Stimulated activated CD8-positive, alpha-beta memory T cell treated with anti-CD3 and anti-CD28 coated beads, Interleukin-7, amount 100 ng/mL, for 24 hours (primary cell): ENCODE data around the gene HOXC12.
A peak's percentile ranks its signal among the peaks of the same experiment; 100 is the strongest.

Source experiments
- DNase-seq: peaks from one replicate; pipeline ENCODE4 v3.0.0-alpha.2; 2020; ENCODE audit warnings: low read depth

HOXC12 gene

DNA sequence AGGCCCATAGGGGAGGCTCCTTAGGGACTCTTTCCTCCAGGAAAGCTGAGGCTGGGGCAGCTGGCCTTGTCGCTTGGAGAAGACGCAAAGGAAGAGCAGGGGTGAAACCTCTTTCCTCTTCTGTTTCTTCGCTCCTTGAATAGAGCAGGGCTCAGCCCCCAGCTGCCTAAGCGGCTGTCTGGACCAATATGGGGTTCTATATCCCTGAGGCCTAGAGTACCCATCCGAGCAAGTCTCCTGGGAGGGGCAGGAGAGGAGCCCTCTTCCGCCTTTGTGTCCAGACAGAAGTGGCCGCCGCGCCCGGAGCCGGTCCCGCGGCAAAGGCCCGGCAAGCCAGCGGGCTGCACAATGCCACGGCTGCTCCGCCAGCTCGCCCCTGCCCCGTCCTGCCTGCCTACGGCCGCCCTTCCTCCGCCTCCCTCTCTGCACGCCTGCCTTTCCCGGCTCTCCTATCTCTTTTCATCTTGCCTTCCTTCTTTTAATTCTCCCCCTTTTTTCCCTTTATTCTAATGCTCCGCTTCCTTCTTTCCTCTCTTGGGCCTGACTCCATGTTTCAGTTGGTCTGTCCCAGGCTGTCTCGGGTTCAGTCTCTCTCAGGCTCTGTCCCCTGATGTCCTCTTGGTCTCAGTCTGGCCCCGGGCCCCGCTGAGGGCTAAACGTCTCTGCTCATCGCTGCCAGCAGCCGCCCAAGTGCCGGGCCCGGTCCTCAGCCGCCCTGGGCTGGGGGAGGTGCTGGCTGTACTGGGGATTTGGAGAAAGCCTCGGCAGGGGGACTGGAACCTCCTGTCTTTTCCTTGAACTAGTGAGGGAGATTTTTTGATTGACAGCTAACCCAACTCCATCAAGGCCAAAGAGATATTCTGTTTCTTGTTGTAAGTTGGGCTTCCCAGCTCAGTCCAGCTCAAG is 42.8 kb downstream of the HOXC12 start:
- no peak for DNase-seq

DNA sequence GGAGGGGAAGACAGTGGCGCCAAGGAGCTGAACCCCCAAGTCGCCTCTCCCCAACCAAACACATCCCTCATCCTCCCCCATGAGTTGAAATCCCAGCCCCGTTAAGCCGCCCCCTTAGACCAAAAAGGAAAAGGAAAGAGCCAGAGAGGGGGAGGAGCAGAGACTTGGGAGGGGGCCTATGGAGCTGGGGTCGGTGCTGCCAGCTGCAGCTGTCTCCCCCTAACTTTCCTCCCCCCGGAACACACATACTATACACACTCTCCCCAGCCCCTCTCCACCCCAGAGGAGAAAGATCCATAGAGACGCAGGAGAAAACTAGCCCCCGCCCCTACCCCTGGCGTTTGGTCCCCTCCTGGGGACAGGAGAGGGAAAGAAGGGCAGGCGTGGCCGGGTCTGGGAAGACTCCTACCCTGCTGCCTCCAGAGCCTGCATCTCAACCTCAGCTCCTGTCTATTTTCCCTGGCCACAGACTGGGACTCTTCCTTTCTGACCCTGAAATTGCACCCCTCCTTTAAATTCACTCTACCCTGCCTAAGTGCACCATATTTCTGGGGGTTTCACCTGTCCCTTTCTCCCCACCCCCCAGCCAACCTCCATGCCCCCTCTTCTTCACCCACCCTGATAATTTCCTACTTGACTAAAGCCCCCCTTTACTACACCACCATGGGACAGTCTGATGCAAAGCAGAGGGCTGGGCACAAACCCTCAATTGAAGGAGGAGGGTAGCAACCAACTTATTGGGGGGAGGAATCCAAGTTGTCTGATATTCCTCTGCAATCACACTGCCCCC is 43.6 kb downstream of the HOXC12 start:
- no peak for DNase-seq

DNA sequence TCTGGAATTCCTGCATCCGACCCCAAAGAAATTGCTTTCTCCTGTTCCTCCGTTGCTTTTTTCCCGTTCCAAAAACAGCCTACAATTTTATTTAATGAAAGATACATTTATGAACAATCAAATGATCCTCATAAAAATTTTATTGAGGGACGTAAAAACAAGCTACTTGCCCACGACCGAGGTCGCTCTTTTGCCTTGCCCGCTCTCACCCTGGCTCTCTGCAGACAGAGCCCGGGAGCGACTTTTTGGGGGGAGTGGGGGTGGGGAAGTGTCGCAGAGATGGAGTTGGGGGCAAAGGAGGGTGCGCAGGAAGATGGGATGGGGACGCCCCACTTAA is 44.2 kb downstream of the HOXC12 start:
- no peak for DNase-seq

DNA sequence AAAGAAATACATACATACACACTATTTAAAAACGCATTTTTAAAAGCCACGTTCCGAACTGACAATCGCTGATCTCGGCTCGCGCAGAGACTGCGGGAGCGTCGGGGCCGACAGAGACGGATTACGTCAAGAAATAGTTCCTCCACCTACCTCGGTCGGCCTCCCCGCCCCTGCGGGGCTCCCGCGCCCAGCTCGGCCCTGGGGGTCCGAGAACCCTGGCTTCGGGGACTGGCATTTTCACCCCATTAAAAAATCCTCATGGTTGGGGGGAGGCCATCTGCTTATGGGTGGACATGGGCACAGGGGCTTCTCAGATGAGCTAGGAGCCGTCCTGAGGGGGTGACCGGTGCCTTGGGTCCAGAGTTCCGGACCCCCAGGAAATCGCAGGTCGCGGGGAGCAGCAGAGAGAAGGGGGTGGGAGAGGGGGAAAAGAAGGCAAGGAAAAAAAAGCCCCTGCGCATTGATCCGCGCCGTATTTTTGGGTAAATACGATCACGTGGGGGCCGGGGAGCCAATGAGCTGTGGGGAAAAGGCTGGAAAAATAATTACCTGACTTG is 44.9 kb downstream of the HOXC12 start:
- no peak for DNase-seq

DNA sequence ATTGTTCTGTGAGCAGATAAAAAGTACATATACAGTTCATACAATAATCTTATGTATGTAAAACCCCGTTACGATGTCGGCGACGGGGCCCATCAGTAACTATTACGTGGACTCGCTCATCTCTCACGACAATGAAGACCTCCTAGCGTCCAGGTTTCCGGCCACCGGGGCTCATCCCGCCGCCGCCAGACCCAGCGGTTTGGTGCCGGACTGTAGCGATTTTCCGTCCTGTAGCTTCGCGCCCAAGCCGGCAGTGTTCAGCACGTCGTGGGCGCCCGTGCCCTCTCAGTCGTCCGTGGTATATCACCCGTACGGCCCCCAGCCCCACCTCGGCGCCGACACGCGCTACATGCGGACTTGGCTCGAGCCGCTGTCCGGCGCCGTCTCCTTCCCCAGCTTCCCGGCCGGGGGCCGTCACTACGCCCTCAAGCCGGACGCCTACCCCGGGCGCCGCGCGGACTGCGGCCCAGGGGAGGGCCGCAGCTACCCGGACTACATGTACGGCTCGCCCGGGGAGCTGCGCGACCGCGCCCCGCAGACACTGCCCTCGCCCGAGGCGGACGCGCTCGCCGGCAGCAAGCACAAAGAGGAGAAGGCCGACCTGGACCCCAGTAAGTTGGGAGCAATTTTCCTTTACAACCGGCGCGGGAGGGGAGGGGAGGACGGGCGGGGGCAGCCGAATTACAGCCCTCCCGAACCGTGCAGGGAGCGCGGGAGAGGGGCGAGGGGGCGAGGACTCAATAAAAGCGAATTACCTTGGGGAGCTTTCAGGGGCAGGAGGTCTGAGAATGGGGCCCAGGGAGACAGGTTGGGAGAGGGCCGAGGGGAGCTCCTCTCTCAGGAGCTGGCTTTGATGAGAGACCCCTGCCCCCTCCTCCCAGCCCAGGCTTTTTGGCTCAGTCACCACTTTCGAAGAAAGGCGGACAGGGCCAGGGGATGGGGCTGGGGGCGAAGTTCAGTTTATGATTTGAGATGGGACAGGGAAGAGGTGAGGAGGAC is 45.7 kb downstream of the HOXC12 start, which contains the start of gene HOXC9:
Gene HOXC9 (plus strand): TSS at position 46 of the 999 bp plus-strand sequence. CDS start 28 bp downstream, at position 74.
- DNase-seq = no peak

DNA sequence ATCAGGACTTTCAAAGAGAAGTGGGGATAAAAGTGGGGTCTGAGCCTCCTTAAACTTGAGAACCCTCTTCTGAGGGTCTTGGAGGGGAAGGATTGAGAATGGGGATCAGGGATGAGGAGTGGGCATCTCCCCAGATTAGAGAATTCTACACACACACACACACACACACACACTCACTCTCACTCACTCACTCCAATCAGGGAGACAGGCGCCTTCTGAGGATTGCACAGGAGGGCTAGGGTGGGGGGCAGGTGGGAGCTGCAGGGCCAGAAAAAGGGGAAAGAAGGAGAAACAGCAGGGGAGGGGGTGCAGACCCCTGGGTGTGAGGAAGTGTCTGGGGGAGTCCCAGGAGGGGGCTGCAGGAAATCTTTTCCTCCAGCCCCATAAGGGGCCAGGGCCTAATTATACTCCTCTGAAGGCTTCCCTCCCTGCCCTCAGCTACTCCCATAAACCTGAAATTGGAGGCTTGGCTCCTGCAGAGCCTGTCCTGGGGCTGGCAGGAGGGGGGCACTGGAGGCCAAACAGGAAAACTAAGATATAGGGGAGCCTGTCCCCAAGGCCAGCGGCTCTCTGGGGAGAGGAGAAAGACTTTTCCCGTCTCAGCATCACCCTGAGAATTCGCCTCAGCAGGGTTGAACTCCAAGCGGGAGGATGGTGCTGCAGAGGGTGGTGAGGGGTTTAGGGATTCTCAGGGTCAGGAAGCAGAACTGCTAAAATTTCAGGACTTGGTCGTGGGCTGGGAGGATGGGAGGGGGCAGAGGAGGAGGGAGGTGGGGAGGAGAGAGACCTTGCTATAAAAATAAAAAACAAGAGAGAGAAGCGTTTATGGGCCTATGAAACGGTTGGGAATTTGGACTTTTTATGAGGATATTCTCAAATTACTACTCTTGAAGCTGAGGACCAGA is 46.8 kb downstream of the HOXC12 start:
- no peak for DNase-seq

DNA sequence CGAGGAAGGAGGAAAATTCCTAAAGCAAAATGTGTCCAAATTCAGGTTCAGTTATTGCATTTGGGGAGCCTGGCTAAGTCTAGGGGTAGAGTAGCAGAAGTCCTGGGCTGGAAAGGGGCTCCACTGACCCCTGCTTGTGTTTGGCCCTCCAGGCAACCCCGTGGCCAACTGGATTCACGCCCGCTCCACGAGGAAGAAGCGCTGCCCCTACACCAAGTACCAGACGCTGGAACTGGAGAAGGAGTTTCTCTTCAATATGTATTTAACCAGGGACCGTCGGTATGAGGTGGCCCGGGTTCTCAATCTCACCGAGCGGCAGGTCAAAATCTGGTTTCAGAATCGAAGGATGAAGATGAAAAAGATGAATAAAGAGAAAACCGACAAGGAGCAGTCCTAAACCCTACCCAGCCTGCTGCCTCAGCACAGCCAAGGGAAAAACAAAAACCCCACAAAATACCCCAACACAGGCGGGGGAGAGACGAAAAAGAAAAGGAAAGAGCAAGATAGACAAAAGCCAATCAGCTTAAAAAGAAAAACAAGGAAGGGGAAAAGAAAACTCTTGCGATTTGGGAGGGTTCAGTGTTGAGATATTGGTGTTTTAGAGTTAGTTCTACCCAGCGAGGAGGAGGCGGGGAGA is 47.7 kb downstream of the HOXC12 start:
- DNase-seq = no peak

DNA sequence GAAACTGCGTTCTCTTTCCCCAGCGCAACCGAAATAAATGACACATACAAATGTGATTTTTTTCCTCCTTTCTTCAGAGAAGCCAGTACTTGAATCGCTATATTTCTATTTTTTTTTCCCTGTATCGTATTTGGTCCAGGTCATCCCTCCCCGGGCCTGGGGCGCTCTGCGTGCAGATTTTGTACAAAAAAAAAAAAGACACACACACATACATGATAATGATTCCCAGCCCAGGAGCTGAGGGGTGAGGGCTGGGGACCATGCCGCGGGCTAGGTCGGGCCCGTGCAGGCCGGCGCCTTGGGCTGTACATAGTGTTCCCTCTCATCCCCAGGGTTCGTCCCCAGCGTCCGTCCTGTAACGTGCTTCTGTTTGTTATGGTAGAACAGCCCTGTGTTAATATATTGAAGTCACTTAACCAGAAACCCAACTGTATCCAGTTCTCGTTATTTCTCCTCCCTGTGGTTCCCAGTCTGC is 48.2 kb downstream of the HOXC12 start:
- no peak for DNase-seq

DNA sequence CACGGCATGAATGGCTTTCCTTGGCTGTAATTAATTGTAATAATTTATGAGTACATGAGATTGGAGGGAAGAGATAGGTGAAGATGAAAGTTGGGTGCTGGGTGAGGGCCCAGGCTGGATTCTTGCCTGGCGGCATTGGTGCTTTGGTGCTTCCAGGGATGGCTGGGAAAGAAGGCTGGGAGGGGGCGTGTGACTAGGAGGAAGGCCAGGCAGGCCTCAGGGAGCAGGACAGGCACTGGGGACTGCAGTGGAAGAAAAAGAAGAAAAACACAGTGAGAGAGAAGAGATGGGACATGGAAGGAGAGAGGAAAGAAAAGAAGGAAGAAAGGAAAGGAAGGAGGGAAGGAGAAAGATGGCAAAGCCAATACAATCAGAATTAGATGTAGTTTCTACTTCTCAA is 48.9 kb downstream of the HOXC12 start:
- DNase-seq = no peak

DNA sequence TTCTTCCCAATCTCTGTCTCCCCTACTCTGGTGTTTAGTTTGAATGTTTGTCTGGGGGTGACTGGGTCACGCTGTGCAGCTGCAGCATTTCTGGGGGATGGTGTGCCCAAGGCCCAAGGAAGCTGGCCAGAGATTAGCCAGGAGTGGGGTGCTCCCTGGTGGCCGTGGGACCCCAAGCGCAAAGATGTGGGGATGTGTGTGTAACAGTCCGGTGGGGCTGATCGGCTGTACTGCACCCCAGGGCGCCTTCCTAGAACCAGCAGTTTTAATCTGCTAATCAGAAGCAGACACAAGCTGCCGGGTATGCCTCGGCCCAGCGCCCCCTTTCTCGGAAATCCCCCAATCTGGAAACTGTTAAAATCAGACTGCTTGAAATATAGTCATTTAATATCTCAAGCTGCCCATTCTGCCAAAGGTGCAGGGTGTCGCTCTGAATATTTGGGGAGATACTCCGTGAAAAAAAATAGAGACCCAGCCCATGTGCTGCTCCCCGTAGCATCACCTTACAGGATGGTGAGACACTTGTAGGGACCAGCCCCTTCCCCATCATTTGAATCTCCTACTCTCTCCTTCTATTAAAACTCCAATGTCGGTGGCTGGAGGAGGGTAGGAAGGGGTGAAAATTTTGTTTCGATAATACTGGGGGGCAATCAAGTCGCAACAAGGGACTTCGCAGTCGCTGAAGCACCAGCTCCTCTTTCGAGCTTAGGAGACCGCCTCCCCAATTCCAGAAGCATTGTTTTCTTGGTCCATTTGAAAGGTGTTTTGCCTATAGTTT is 49.5 kb downstream of the HOXC12 start:
- no peak for DNase-seq

DNA sequence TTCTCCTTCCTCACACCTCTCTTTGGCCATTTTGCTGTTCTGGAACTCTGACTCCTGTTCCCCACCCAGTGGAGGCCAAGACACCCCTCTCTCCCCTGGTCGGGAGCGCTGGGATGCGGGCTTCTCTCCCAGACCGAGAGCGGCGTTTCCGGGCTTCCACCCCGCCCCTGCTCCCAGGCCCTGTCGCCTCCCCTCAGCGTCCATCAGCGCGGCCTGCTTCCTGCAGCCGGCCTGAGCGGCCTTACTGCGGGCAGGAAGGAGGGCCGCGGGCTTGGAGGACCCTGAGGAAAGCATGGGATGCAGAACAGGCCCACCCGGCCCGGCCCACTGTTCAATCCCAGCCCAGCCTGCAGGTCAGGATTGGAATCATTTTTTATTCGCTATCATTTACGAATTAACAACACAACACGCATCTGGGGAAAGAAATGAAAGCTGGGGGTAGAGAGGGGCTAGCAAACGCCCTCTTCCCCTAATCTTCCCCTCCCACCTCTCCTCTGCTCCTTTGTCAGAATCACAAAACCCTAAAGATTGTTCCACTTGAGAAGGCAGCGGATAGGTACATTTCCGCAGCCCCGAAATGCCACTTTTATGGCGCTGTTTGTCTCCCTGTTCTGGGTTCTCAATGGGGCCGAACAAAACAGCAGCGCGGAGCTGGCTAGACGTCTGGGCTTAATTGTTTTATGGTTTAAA is 50.3 kb downstream of the HOXC12 start:
- no peak for DNase-seq

DNA sequence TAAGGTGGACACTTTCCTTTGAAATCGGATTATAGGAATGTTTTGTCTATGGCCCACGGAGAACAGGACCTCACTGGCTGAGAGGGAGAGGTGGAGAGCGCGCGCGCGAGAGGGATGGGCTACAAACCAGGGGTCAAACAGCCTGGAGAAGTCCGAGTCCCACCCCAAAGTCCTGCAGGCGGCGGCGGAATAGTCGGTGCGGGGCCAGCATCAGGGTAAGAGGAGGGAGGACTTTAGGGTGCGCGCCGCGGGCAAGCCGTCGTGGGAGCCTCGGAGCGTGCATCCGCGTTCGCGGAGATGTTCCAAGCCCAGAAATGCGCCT is 50.8 kb downstream of the HOXC12 start:
- no peak for DNase-seq

DNA sequence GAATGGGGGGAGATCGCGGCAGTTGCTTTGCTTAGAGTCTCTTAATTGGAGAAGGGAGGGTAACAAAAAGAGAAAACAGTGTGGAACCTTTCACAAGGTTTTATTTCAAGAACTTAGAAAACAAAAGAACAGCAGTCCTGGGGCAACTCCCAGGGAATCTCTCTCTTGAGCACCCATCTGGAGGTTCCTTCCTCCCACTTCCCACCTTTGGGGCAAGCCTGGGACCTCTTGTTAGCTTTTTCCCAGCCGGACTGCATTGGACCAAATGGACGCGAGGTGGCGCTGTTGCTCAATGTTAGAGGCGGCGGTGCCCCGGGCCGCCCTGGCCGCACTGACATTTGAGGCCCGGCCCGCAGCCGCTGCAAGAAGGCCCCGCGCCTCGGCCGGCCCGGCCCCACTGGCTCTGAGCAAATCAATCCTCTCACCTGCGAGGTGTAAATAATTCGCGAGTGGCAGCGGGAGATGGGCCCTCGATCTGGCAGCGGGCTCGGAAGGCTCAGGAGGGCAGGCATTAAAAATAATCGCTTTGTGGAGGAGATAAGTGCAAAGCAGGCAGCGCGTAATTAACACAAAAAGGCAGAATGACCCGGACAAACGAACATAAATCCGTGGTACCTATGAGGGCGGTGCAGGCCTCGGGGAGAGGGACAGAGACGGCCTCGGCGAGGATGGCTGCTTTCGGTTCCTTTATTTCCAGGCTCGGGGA is 51.3 kb downstream of the HOXC12 start:
- peak; percentile 77 for DNase-seq

DNA sequence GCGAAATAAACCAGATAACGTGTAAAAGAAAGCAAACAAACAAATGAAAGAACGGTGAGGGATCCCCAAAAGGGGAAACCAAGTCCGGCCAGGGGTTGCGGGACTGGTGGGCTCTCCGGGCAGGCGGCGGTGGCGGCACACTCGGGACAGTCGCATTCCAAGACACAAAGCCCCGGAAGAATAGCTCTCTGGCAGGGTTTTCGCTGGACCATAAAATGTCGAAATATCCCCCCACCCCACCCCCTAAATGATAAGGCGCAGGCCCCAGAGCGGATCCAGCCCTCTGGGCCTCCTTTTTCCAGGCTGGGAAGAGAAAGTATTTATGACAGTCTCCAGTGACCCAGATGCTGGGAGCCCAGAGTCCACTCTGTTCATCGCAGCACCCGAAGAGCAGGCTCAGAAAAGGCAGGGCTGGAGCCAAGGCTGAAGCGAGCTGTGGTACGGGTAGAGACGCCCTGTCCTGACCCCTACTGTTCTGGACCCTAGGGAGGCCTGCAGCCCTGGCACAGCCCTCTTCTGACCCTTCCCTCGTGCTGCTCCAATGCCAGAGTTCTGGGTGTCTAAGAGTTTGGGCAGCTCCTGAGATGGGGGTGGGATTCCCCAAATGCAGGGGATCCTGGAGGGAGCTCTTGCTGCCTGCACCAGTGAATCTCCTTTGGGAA is 52.0 kb downstream of the HOXC12 start:
- no peak for DNase-seq

DNA sequence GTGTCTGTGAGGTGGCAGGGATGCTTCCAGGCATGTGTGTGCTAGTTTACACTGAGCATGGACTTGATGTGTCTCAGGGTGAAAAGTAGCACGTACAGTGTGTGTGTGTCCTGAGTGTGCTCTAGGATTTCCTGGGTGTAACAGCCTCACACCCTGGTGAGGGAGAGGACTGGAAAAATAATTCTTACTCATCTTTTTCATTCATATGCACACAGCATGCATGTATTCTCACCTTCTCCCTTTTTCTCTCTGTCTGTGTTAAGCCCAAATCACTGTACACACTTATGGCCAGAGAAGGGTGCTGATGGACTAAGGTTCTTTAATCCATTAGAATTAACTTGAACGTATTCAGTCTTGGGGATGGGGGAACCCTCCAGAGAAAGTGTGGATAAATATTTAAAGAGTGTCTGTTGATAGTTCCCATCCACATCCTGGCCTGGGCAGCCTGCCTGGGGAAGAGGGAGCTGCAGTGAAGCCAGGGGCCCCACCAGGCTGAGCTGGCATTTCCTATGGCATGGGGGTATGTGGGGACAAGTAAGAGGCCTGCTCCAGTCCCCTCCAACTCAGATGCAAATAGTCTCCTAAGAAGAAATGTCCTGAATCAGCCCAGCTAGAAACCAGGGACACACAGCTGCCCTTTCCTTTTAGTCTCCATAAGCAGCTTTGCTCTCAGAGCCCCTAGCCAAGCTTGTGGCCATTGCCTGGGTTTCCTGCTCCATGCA is 53.0 kb downstream of the HOXC12 start:
- DNase-seq = no peak

DNA sequence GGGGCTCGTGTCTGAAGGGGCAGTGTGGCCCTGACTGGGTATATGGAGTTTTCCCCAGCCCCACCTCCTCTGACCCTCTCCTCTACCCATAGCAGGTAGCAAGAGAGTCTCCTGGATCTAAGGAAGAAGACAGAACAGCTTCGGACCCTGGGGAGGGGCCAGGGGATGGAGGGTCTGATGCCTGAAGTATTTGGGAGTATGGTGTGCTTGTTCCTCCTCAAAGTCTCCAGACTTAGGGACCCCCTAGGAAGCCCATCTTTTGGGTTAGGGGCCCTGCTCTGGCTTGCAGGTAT is 53.5 kb downstream of the HOXC12 start:
- no peak for DNase-seq
